Spinal cord (tissue), 10 donors: ENCODE measurements around the gene HNRNPC. TPM values are rescaled to one million over a fixed set of nuclear protein-coding genes. Genes with fewer than 3 reads are reported as not detected.

Experiments used
- DNase-seq, 6 donors: peaks; one replicate each; pipeline versions ENCODE4 v3.0.0 to v3.0.0-alpha.2; 2013 to 2015; ENCODE audit warnings: low spot score in 6 of 6, low read depth in 4 of 6
- H3K27ac ChIP-seq: one replicate; pipeline ENCODE4 v1.5.1; 2013; ENCODE audit warnings: low read depth, low read length, control low read depth
- H3K27me3 ChIP-seq: one replicate; pipeline ENCODE4 v1.6.1; 2013; ENCODE audit warnings: low read length; ENCODE audit not compliant: control insufficient read depth, insufficient read depth
- H3K36me3 ChIP-seq: one replicate; pipeline ENCODE4 v1.6.1; 2013; ENCODE audit warnings: low read length; ENCODE audit not compliant: control insufficient read depth, insufficient read depth
- H3K4me1 ChIP-seq: one replicate; pipeline ENCODE4 v1.6.1; 2013; ENCODE audit warnings: low read length; ENCODE audit not compliant: control insufficient read depth, insufficient read depth
- H3K4me3 ChIP-seq: one replicate; pipeline ENCODE4 v1.5.1; 2013; ENCODE audit warnings: low read depth, low read length, control low read depth
- H3K9me3 ChIP-seq: one replicate; pipeline ENCODE4 v1.6.1; 2013; ENCODE audit warnings: low read length; ENCODE audit not compliant: control insufficient read depth, insufficient read depth
- WGBS: methylation state at CpG from one replicate; pipeline ENCODE4 v1.1.5; 2013; ENCODE audit warnings: missing lambda C conversion rate; ENCODE audit not compliant: insufficient coverage; 5-methylcytosine and 5-hydroxymethylcytosine counted together
- polyA plus RNA-seq, 2 donors: library from polyadenylated mRNA; unstranded; fragments of 120-200 nt; gene quantifications; one replicate each; pipeline ENCODE4 v1.2.1, GENCODE V29; 2013; ENCODE audit not compliant: insufficient read length in 2 of 2
- total RNA-seq, 2 donors: library from RNA; depleted of rRNA in 1 of 2; stranded (reverse); fragments of 120-200 nt in 1 of 2; fragments of >200 nt in 1 of 2; gene quantifications; one replicate each; pipeline versions ENCODE4 v1.2.3 to v1.2.4, GENCODE V29; 2013 to 2014
- donor health status: healthy.

The HNRNPC gene
- total and polyA plus RNA-seq, 4 donors, result 492 to 536 (median 509) TPM

- WGBS, result 83% methylated on average over 3 of the region's 5 CpGs
- DNase-seq, result no peak
- Histone ChIP-seq H3K36me3 (peaks cover 7% of the 10 kb centered on the region), H3K27ac (no peak overlapping the region), H3K4me3 (no peak overlapping the region), H3K27me3 (no peaks in the 10 kb centered on the region), H3K4me1 (no peaks in the 10 kb centered on the region), H3K9me3 (peaks cover 5% of the 10 kb centered on the region)
Observed at GRCh38 chr14:21200752-21201461, 68.3 kb downstream of the HNRNPC start.

DNA sequence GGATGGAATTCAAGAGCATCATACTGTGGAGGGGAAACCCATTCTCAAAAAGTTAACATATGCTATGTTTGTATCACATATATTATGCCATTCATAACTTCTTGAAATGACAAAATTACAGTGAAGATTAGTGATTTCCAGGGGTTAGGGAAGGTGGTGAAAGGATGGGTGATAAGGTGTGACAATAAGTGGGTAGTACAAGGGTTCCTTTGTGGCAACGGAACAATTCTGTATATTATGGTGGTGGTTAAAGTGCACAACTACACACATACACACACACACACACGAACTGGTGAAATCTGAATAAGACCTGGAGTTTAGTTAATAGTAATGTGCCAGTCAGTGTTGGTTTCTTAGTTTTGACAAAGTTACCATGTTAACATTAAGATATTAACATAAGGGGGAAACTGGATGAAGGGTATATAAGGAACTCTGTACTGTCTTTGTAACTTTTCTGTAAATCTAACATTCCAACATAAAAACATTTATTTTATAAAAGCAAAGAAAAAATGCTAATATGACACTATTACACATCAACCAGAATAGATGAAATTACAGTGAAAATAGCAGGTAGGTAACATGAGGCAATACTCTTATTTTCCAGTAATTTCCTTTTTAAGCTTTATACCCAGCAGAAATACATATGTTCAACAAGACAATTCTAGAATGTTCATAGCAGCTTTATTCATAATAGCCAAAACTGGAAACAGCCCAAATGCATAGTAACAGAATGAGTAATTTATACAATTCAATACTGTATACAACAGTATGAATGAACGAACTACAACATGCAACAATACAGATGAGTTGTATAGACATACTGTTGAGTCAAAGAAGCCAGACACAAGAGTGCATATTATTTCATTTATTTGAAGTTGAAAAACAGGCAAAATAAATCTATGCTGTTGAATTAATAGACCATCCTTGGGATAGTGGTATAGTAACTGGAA, 69.4 kb downstream of the HNRNPC start:
- Histone ChIP-seq H3K4me3 (no peak overlapping the region), H3K27me3 (no peaks in the 10 kb centered on the region), H3K36me3 (peaks cover 6% of the 10 kb centered on the region), H3K4me1 (no peaks in the 10 kb centered on the region), H3K9me3 (peaks cover 5% of the 10 kb centered on the region), H3K27ac (no peak overlapping the region)
- WGBS, result no CpG with 5 or more reads among the region's 3 CpGs
- DNase-seq, result no peak

DNA sequence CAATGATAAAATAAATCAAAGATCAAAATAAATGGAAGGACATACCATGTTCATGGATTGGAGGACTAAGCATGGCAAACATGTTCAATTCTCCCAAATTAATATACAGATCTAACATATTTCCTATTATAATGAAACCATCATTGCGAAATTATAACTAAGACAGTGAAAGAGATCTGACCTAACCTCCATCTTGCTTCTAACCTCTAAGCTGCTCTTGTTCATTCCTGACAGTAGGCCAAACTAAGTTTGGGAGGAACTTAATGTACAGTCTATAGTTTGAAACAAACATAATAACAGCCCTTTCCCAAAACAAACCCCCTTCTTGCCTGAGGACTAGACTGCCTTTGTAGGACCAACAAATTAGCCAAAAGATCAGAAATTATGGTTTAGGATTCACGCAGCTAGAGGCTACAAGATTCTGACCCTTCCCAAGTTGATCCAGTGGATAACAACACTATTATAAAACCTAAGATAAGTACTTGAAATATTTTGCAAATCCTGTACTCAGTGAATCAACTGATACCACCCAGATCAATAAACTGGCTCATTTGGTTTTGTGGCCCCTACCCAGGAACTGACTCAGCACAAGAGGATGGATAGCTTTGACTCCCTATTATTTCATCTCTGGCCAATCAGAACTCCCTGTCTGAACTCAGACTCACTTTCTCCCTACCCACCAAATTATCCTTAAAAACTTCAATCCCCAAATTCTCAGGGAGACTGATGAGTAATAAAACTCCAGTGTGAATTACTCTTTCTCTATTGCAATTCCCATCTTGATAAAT, 71.6 kb downstream of the HNRNPC start:
- Histone ChIP-seq H3K27me3 (no peaks in the 10 kb centered on the region), H3K27ac (no peak overlapping the region), H3K4me1 (peaks cover under 1% of the 10 kb centered on the region), H3K4me3 (no peak overlapping the region), H3K9me3 (peaks cover 5% of the 10 kb centered on the region), H3K36me3 (peaks cover 4% of the 10 kb centered on the region)
- no peak for DNase-seq
- WGBS, result no CpG with 5 or more reads among the region's 2 CpGs

DNA sequence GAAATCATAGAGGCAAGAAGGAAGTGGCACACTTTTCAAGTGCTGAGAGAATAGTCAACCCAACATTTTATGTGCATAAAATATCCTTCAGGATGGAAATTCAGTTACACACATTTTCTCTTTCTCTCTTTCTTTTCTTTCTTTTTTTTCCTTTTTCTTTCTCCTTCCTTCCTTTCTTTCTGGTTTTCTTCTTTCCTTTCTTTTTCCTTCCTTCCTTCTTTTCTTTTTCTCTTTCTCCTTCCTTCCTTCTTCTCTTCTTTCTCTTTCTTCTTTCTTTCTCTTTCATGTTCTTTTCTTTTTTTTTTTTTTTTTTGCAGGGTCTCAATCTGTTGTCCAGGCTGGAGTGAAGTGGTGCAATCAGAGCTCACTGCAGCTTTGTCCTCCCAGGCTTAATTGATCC, 74.6 kb downstream of the HNRNPC start:
- Histone ChIP-seq H3K27ac (no peak overlapping the region), H3K27me3 (no peaks in the 10 kb centered on the region), H3K9me3 (peaks cover 5% of the 10 kb centered on the region), H3K4me1 (peaks cover 15% of the 10 kb centered on the region), H3K36me3 (no peaks in the 10 kb centered on the region), H3K4me3 (no peak overlapping the region)
- no peak for DNase-seq

GRCh38 chr14:21192875-21193535, 76.2 kb downstream of the HNRNPC start:
- Histone ChIP-seq H3K4me3 (no peak overlapping the region), H3K4me1 (peaks cover 15% of the 10 kb centered on the region), H3K36me3 (no peaks in the 10 kb centered on the region), H3K27ac (no peak overlapping the region), H3K27me3 (no peaks in the 10 kb centered on the region), H3K9me3 (peaks cover 5% of the 10 kb centered on the region)
- 97% methylated on average over 7 of the region's 7 CpGs for WGBS
- DNase-seq, result no peak

DNA sequence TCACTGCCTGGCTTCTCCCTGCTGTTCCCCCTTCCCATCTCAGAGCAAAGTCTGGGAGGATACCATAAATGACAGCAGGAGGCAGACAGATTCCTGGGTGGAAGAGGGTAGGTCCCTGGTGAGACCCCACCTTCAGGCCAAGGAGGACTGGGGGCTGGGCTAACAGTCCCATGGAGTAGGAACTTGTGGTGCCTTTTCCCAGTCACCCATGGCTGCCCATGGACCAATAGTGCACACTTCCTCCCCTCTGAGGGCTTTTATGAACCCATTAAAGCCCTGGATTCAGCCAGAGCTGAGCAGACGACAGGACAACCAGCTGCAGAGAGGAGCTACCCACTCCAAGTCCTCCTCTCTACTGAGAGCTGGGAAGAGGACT, 76.8 kb downstream of the HNRNPC start:
- Histone ChIP-seq H3K27ac (no peak overlapping the region), H3K36me3 (no peaks in the 10 kb centered on the region), H3K4me1 (peaks cover 15% of the 10 kb centered on the region), H3K27me3 (no peaks in the 10 kb centered on the region), H3K4me3 (peak overlapping the region; percentile 41), H3K9me3 (peaks cover 5% of the 10 kb centered on the region)
- 20% methylated on average over 1 of the region's 1 CpG for WGBS
- DNase-seq, result no peak

- Histone ChIP-seq H3K4me1 (peaks cover 15% of the 10 kb centered on the region), H3K27ac (no peak overlapping the region), H3K4me3 (peak overlapping the region; percentile 41), H3K36me3 (no peaks in the 10 kb centered on the region), H3K9me3 (no peaks in the 10 kb centered on the region), H3K27me3 (no peaks in the 10 kb centered on the region)
- WGBS, result 14% methylated on average over 19 of the region's 19 CpGs
- DNase-seq, result peak in 5 of 6 donors; percentile 19 to 85 (median 42)
Observed at GRCh38 chr14:21191809-21192446, 77.3 kb downstream of the HNRNPC start.

DNA sequence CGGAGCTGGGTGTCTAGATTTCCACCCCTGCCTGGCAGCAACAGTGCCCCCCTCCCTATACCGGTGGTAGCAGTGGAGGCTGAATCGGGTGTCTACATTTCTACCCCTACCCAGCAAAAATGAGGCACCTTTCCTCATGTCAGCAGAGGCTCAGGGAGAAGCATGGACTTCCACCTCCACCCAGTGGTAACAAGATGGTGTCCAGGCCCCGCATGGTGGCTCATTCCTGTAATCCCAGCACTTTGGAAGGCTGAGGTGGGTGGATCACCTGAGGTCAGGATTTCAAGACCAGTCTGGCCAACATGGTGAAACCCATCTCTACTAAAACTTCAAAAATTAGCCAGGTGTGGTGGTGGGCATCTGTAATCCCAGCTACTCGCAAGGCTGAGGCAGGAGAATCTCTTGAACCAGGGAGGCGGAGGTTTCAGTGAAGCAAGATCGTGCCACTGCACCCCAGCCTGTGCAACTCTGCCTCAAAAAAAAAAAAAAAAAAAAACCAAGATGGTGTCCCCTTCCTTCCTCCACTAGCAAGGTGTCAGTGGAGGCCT, 77.9 kb downstream of the HNRNPC start:
- Histone ChIP-seq H3K36me3 (no peaks in the 10 kb centered on the region), H3K4me1 (peaks cover 15% of the 10 kb centered on the region), H3K27me3 (no peaks in the 10 kb centered on the region), H3K4me3 (no peak overlapping the region), H3K9me3 (no peaks in the 10 kb centered on the region), H3K27ac (no peak overlapping the region)
- WGBS, result no CpG with 5 or more reads among the region's 7 CpGs
- DNase-seq, result no peak
